ENCODE measurements around the gene GAS2L1. TPM values are rescaled to one million over a fixed set of nuclear protein-coding genes. Genes with fewer than 3 reads are reported as not detected.

GAS2L1 gene
- polyA plus RNA-seq, 4 donors = 3.9 to 49.0 (median 29.0) TPM

GRCh38 chr22:29313576-29314466 is 7.4 kb downstream of the GAS2L1 start:
- Histone ChIP-seq H3K27me3 (ENCODE audit: control insufficient read depth in 3 of 3, insufficient read depth in 3 of 3, low read length in 3 of 3) (peaks cover 10 to 40% (median 19%) of the 10 kb centered on the region in 3 donors), H3K9me3 (ENCODE audit: control insufficient read depth in 2 of 2, insufficient read depth in 1 of 2, low read depth in 1 of 2, low read length in 1 of 2) (no peaks in the 10 kb centered on the region), H3K27ac (ENCODE audit: low read depth in 1 of 3, low read length in 2 of 3) (no peak overlapping the region), H3K4me3 (ENCODE audit: low read depth in 1 of 3, low read length in 3 of 3) (no peak overlapping the region), H3K4me1 (ENCODE audit: control insufficient read depth in 3 of 3, insufficient read depth in 2 of 3, low read depth in 1 of 3, low read length in 2 of 3) (peaks cover 5 to 42% (median 10%) of the 10 kb centered on the region in 3 donors), H3K36me3 (ENCODE audit: control insufficient read depth in 3 of 3, insufficient read depth in 2 of 3, low read depth in 1 of 3, low read length in 3 of 3) (peaks cover 0 to 7% (median 0%) of the 10 kb centered on the region in 3 donors)
- DNase-seq = peak; percentile 70 to 86
- 9 to 19% (median 18%) methylated on average over 48 to 51 of the region's 51 CpGs for WGBS, 3 donors
- FAIRE-seq = no peak

DNA sequence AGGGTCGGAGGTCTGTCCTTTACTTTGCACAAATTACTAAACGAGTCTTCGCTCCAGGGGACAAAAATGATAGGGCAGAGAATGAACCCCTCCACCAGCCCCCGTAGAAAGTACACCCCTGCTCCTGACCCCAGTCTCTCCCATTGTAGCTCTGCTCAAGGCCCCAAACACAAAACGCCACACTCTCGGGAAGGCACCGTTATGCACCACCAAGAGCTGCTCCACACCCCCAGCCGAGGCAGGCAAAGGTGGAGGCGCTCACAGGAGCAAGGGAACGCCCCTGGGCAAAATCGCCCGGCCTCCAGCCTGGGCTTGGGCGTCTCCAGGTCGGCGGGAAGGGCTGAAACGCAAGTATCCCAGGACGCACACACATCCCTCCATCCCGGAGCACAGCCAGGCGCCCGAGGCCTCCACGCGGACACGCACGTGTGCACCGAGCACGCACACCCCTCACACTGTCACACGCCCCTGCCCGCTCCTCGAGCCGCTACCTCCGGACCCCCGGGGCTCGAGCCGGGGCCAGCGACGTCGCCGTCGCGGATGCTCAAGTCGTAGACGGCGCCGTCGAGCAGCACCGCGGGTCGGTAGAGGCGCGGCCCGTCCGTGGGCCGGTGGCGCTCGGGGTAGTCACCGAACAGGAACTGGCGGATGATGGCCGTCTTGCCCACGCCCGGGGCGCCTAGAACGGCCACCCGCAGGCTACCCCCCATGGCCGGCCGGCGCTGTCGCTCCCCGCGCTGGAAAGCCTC is 8.3 kb downstream of the GAS2L1 start:
- Histone ChIP-seq H3K27ac (ENCODE audit: low read depth in 1 of 3, low read length in 2 of 3) (no peak overlapping the region), H3K9me3 (ENCODE audit: control insufficient read depth in 2 of 2, insufficient read depth in 1 of 2, low read depth in 1 of 2, low read length in 1 of 2) (no peaks in the 10 kb centered on the region), H3K27me3 (ENCODE audit: control insufficient read depth in 3 of 3, insufficient read depth in 3 of 3, low read length in 3 of 3) (peaks cover 10 to 40% (median 19%) of the 10 kb centered on the region in 3 donors), H3K4me3 (ENCODE audit: low read depth in 1 of 3, low read length in 3 of 3) (peak overlapping the region in 2 of 3 donors; percentile 9 to 26), H3K4me1 (ENCODE audit: control insufficient read depth in 3 of 3, insufficient read depth in 2 of 3, low read depth in 1 of 3, low read length in 2 of 3) (peaks cover 1 to 34% (median 6%) of the 10 kb centered on the region in 3 donors), H3K36me3 (ENCODE audit: control insufficient read depth in 3 of 3, insufficient read depth in 2 of 3, low read depth in 1 of 3, low read length in 3 of 3) (peaks cover 0 to 7% (median 0%) of the 10 kb centered on the region in 3 donors)
- DNase-seq (peak; percentile 32 to 47), FAIRE-seq (no peak)
- WGBS, 3 donors = 2 to 3% (median 3%) methylated on average over 39 to 69 of the region's 69 CpGs

DNA sequence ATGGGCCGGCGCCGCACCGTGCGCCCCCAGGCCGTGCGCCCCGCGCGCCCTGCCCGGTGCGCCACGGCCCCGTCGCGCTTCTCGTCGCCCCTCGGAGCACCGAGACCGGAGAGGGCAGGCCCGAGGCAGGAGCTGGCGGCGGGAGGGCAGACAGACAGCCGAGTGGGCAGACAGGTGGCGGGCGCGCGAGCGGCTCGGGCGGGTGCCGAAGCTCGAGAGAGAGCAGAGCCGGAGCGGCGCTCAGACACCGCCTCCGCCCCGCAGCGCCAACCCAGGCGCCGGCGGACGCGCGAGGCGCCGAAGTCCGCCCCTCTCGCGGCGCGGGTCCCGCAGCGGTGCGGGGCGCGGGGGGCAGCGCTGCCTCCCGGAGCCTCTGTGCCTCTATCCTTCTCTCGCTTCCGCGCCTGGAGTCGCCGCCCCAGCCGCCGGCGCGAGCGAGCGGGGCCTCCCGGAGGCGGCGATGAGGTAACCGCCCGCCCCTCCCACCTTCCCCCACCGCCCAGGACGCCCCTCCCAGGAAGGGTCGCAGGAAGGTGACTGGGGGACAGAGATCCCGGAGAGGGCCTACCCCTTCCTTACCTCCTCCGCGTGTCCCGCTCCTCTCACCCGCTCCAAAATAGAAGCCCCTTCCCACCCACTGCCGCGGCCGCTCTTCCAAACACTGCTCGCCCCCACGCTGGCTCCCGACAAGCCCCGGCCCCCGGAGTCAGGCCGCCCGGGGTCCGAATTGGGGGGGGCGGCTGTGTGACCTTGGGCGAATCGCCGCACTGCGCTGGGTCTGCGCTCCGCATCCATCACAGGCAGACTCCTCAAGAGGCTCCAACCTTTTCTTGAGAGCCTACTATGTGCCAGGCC is 9.1 kb downstream of the GAS2L1 start, which contains the start of gene RASL10A:
Gene RASL10A (minus strand): TSS at position 412 of the 855 bp plus-strand sequence. CDS start 451 bp downstream, outside the sequence.
- peaks cover 1 to 27% (median 6%) of the 10 kb centered on the region in 3 donors for H3K4me1 ChIP-seq (ENCODE audit: control insufficient read depth in 3 of 3, insufficient read depth in 2 of 3, low read depth in 1 of 3, low read length in 2 of 3)
- WGBS, 3 donors = 5 to 18% (median 12%) methylated on average over 38 to 103 of the region's 103 CpGs
- no peak within 1 kb of the TSS for H3K27ac ChIP-seq (ENCODE audit: low read depth in 1 of 3, low read length in 2 of 3)
- FAIRE-seq (no peak), DNase-seq (peak in 1 of 2 donors; percentile 57)
- no peaks in the 10 kb centered on the region for H3K9me3 ChIP-seq (ENCODE audit: control insufficient read depth in 2 of 2, insufficient read depth in 1 of 2, low read depth in 1 of 2, low read length in 1 of 2)
- H3K27me3 ChIP-seq (ENCODE audit: control insufficient read depth in 3 of 3, insufficient read depth in 3 of 3, low read length in 3 of 3) = peaks cover 10 to 40% (median 19%) of the 10 kb centered on the region in 3 donors
- peak within 1 kb of the TSS in 2 of 3 donors; percentile 9 to 26 for H3K4me3 ChIP-seq (ENCODE audit: low read depth in 1 of 3, low read length in 3 of 3)
- H3K36me3 ChIP-seq (ENCODE audit: control insufficient read depth in 3 of 3, insufficient read depth in 2 of 3, low read depth in 1 of 3, low read length in 3 of 3) = peaks cover 0 to 6% (median 0%) of the 10 kb centered on the region in 3 donors

GRCh38 chr22:29316141-29316828 is 9.8 kb downstream of the GAS2L1 start:
- 57 to 68% (median 67%) methylated on average over 18 of the region's 18 CpGs for WGBS, 3 donors
- H3K36me3 ChIP-seq (ENCODE audit: control insufficient read depth in 3 of 3, insufficient read depth in 2 of 3, low read depth in 1 of 3, low read length in 3 of 3) = peaks cover 0 to 5% (median 0%) of the 10 kb centered on the region in 3 donors
- no peak for FAIRE-seq
- H3K27ac ChIP-seq (ENCODE audit: low read depth in 1 of 3, low read length in 2 of 3) = no peak overlapping the region
- peaks cover 1 to 19% (median 6%) of the 10 kb centered on the region in 3 donors for H3K4me1 ChIP-seq (ENCODE audit: control insufficient read depth in 3 of 3, insufficient read depth in 2 of 3, low read depth in 1 of 3, low read length in 2 of 3)
- no peak for DNase-seq
- H3K4me3 ChIP-seq (ENCODE audit: low read depth in 1 of 3, low read length in 3 of 3) = no peak overlapping the region
- no peaks in the 10 kb centered on the region for H3K9me3 ChIP-seq (ENCODE audit: control insufficient read depth in 2 of 2, insufficient read depth in 1 of 2, low read depth in 1 of 2, low read length in 1 of 2)
- H3K27me3 ChIP-seq (ENCODE audit: control insufficient read depth in 3 of 3, insufficient read depth in 3 of 3, low read length in 3 of 3) = peaks cover 10 to 40% (median 19%) of the 10 kb centered on the region in 3 donors

- H3K9me3 ChIP-seq (ENCODE audit: control insufficient read depth in 2 of 2, insufficient read depth in 1 of 2, low read depth in 1 of 2, low read length in 1 of 2) = no peaks in the 10 kb centered on the region
- peaks cover 1 to 18% (median 6%) of the 10 kb centered on the region in 3 donors for H3K4me1 ChIP-seq (ENCODE audit: control insufficient read depth in 3 of 3, insufficient read depth in 2 of 3, low read depth in 1 of 3, low read length in 2 of 3)
- no peaks in the 10 kb centered on the region for H3K36me3 ChIP-seq (ENCODE audit: control insufficient read depth in 3 of 3, insufficient read depth in 2 of 3, low read depth in 1 of 3, low read length in 3 of 3)
- DNase-seq (no peak), FAIRE-seq (no peak)
- H3K27ac ChIP-seq (ENCODE audit: low read depth in 1 of 3, low read length in 2 of 3) = no peak overlapping the region
- H3K27me3 ChIP-seq (ENCODE audit: control insufficient read depth in 3 of 3, insufficient read depth in 3 of 3, low read length in 3 of 3) = peaks cover 10 to 36% (median 19%) of the 10 kb centered on the region in 3 donors
- no peak overlapping the region for H3K4me3 ChIP-seq (ENCODE audit: low read depth in 1 of 3, low read length in 3 of 3)
- 93 to 95% (median 94%) methylated on average over 18 of the region's 18 CpGs for WGBS, 3 donors
These were observed 11.5 kb downstream of the GAS2L1 start for GRCh38 chr22:29317827-29318454.

- FAIRE-seq (no peak), DNase-seq (no peak)
- H3K27ac ChIP-seq (ENCODE audit: low read depth in 1 of 3, low read length in 2 of 3) = no peak overlapping the region
- H3K4me3 ChIP-seq (ENCODE audit: low read depth in 1 of 3, low read length in 3 of 3) = no peak overlapping the region
- peaks cover 3 to 26% (median 14%) of the 10 kb centered on the region in 3 donors for H3K27me3 ChIP-seq (ENCODE audit: control insufficient read depth in 3 of 3, insufficient read depth in 3 of 3, low read length in 3 of 3)
- H3K4me1 ChIP-seq (ENCODE audit: control insufficient read depth in 3 of 3, insufficient read depth in 2 of 3, low read depth in 1 of 3, low read length in 2 of 3) = peaks cover 0 to 11% (median 0%) of the 10 kb centered on the region in 3 donors
- no peaks in the 10 kb centered on the region for H3K9me3 ChIP-seq (ENCODE audit: control insufficient read depth in 2 of 2, insufficient read depth in 1 of 2, low read depth in 1 of 2, low read length in 1 of 2)
- peaks cover 0 to 3% (median 0%) of the 10 kb centered on the region in 3 donors for H3K36me3 ChIP-seq (ENCODE audit: control insufficient read depth in 3 of 3, insufficient read depth in 2 of 3, low read depth in 1 of 3, low read length in 3 of 3)
- 74 to 100% (median 92%) methylated on average over 2 of the region's 2 CpGs for WGBS, 3 donors
These were observed 12.6 kb downstream of the GAS2L1 start for GRCh38 chr22:29319072-29319471.

DNA sequence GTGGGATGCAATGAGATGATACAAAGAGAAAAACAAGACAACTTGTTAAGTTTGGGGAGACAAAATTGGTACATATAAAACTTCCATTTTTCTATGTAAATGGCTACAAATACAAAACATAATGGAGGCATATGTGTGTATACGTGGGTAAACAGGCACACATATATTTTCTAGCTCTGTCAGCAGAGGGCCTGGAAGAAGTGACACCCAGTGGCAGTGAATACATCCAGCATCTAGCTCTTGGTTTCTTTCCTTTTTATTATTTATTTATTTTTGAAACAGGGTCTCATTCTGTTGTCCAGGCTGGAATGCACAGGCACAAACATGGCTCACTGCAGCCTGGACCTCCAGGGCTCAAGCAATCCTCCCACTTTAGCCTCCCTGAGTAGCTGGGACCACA is 14.1 kb downstream of the GAS2L1 start:
- H3K4me3 ChIP-seq (ENCODE audit: low read depth in 1 of 3, low read length in 3 of 3) = no peak overlapping the region
- 42 to 52% (median 48%) methylated on average over 1 of the region's 1 CpG for WGBS, 3 donors
- H3K27ac ChIP-seq (ENCODE audit: low read depth in 1 of 3, low read length in 2 of 3) = no peak overlapping the region
- DNase-seq (no peak), FAIRE-seq (no peak)
- no peaks in the 10 kb centered on the region for H3K9me3 ChIP-seq (ENCODE audit: control insufficient read depth in 2 of 2, insufficient read depth in 1 of 2, low read depth in 1 of 2, low read length in 1 of 2)
- H3K27me3 ChIP-seq (ENCODE audit: control insufficient read depth in 3 of 3, insufficient read depth in 3 of 3, low read length in 3 of 3) = peaks cover 0 to 17% (median 6%) of the 10 kb centered on the region in 3 donors
- peaks cover 0 to 5% (median 0%) of the 10 kb centered on the region in 3 donors for H3K36me3 ChIP-seq (ENCODE audit: control insufficient read depth in 3 of 3, insufficient read depth in 2 of 3, low read depth in 1 of 3, low read length in 3 of 3)
- H3K4me1 ChIP-seq (ENCODE audit: control insufficient read depth in 3 of 3, insufficient read depth in 2 of 3, low read depth in 1 of 3, low read length in 2 of 3) = peaks cover 0 to 3% (median 0%) of the 10 kb centered on the region in 3 donors
